Measurements from ENCODE around the gene PRKCB.

DNA sequence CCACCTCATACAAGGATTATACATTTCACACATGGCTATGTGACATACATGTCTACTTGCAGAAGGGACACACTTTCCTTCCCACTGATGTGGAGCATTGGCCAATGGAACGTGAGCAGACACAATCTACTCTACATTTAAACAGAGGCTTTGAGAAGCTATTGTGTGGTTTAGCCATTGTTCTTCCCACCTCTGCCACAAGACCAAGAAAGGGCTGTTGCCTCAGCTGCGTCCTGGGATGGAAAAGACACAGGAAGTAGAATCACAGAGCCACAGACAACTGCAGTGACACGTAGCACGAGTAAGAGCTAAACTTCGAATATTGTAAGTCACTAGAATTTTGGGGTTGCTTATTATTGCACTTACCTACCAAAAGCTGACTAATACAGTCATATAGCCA is 33.3 kb downstream of the PRKCB start:
- no peak for TF ChIP-seq EZH2 (IDR thresholded peaks at IDR 0.05; ENCODE audit: borderline replicate concordance, low read length)
- TF ChIP-seq, protein P1, sequence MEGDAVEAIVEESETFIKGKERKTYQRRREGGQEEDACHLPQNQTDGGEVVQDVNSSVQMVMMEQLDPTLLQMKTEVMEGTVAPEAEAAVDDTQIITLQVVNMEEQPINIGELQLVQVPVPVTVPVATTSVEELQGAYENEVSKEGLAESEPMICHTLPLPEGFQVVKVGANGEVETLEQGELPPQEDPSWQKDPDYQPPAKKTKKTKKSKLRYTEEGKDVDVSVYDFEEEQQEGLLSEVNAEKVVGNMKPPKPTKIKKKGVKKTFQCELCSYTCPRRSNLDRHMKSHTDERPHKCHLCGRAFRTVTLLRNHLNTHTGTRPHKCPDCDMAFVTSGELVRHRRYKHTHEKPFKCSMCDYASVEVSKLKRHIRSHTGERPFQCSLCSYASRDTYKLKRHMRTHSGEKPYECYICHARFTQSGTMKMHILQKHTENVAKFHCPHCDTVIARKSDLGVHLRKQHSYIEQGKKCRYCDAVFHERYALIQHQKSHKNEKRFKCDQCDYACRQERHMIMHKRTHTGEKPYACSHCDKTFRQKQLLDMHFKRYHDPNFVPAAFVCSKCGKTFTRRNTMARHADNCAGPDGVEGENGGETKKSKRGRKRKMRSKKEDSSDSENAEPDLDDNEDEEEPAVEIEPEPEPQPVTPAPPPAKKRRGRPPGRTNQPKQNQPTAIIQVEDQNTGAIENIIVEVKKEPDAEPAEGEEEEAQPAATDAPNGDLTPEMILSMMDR (conservative IDR thresholded peaks at IDR 0.05 in 1 of 2, IDR thresholded peaks at IDR 0.05 in 1 of 2; ENCODE audit: extremely low read depth in 1 of 2, insufficient read depth in 1 of 2, low read depth in 1 of 2, low read length in 2 of 2), result no peak
